ENCODE data around the gene RAD51B. TPM values are rescaled to one million over a fixed set of nuclear protein-coding genes. Genes with fewer than 3 reads are reported as not detected.

Gene RAD51B
- total RNA-seq, 1 experiment from 2014 or later, result 20.0 TPM

- CTCF ChIA-PET, result no interaction called here
- H3K9ac ChIP-seq (ENCODE audit: low read length), result no peak overlapping the region
Measured at GRCh38 chr14:68552075-68552474, 732.5 kb downstream of the RAD51B start.

More at GRCh38 chr14:68552075-68552474, 732.5 kb downstream of the RAD51B start:
- Histone ChIP-seq H3K9me3 (ENCODE audit: control insufficient read depth in 1 of 2, insufficient read depth in 1 of 2, low read depth in 1 of 2, low read length in 2 of 2) (no peaks in the 10 kb centered on the region), H3K27ac (ENCODE audit: low read depth, low read length) (no peak overlapping the region), H3K79me2 (ENCODE audit: insufficient read depth, low read length) (no peaks in the 10 kb centered on the region), H3K4me2 (ENCODE audit: low read length) (no peak overlapping the region), H4K20me1 (ENCODE audit: insufficient read depth) (no peaks in the 10 kb centered on the region), H3K4me3 (replicated peaks in 1 of 2; ENCODE audit: low read depth in 1 of 2, low read length in 2 of 2) (no peak overlapping the region), H3K36me3 (ENCODE audit: control insufficient read depth in 1 of 2, insufficient read depth in 2 of 2, low read length in 2 of 2) (no peaks in the 10 kb centered on the region), H3K4me1 (ENCODE audit: control insufficient read depth in 1 of 2, insufficient read depth in 2 of 2, low read length in 2 of 2) (peaks cover 67 to 87% of the 10 kb centered on the region in 2 experiments), H2AFZ (ENCODE audit: low read depth, low read length, poor library complexity, severe bottlenecking) (no peak overlapping the region), H3K27me3 (ENCODE audit: insufficient read depth, low read length) (no peaks in the 10 kb centered on the region), H3K9me2 (ENCODE audit: insufficient read depth) (no peaks in the 10 kb centered on the region)
- RAD21 ChIA-PET (ENCODE audit: low non-redundant PET in 1 of 2, low total read pairs in 2 of 2, uncharacterized antibody in 2 of 2, unreplicated experiment in 2 of 2), result no interaction called here
- POLR2A ChIA-PET, result no interaction called here
- intact Hi-C loops (cut with micrococcal nuclease), result no loop called here
- DNase-seq (ENCODE audit: low read depth, low spot score) (no peak), ATAC-seq (no peak)
- no TSS peak for BruUV-seq (replicated peaks)
- TF ChIP-seq SP1 (IDR thresholded peaks at IDR 0.05; ENCODE audit: low read depth), result no peak
- no peak for TF ChIP-seq EZH2phosphoT487 (IDR thresholded peaks at IDR 0.05; ENCODE audit: borderline replicate concordance)
- no peak for TF ChIP-seq EZH2 (IDR thresholded peaks at IDR 0.05)
- TF ChIP-seq ELF1 (IDR thresholded peaks at IDR 0.05; ENCODE audit: borderline replicate concordance, low read depth), result no peak
- TF ChIP-seq ZNF274 (IDR thresholded peaks at IDR 0.05; ENCODE audit: low read depth, low read length), result no peak
- TF ChIP-seq RAD21 (IDR thresholded peaks at IDR 0.05; ENCODE audit: low read depth), result no peak
- no peak for TF ChIP-seq JUND (IDR thresholded peaks at IDR 0.05)
- TF ChIP-seq, protein P1, sequence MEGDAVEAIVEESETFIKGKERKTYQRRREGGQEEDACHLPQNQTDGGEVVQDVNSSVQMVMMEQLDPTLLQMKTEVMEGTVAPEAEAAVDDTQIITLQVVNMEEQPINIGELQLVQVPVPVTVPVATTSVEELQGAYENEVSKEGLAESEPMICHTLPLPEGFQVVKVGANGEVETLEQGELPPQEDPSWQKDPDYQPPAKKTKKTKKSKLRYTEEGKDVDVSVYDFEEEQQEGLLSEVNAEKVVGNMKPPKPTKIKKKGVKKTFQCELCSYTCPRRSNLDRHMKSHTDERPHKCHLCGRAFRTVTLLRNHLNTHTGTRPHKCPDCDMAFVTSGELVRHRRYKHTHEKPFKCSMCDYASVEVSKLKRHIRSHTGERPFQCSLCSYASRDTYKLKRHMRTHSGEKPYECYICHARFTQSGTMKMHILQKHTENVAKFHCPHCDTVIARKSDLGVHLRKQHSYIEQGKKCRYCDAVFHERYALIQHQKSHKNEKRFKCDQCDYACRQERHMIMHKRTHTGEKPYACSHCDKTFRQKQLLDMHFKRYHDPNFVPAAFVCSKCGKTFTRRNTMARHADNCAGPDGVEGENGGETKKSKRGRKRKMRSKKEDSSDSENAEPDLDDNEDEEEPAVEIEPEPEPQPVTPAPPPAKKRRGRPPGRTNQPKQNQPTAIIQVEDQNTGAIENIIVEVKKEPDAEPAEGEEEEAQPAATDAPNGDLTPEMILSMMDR (IDR thresholded peaks at IDR 0.05 in 2 of 3, conservative IDR thresholded peaks at IDR 0.05 in 1 of 3; ENCODE audit: borderline replicate concordance in 1 of 3, insufficient read depth in 1 of 3, low read depth in 2 of 3, low read length in 2 of 3), result no peak
- TF ChIP-seq FOSL1 (IDR thresholded peaks at IDR 0.05; ENCODE audit: low read depth), result no peak
- TF ChIP-seq CBX3 (IDR thresholded peaks at IDR 0.05; ENCODE audit: low read depth), result no peak
- no peak for TF ChIP-seq SIN3A (IDR thresholded peaks at IDR 0.05; ENCODE audit: low read depth)
- TF ChIP-seq EGR1 (IDR thresholded peaks at IDR 0.05; ENCODE audit: low read depth), result no peak
- no peak for TF ChIP-seq POLR2A (IDR thresholded peaks at IDR 0.05; ENCODE audit: borderline replicate concordance, extremely low read depth, insufficient read depth, insufficient read length)
- no peak for TF ChIP-seq TCF7L2 (IDR thresholded peaks at IDR 0.05; ENCODE audit: borderline replicate concordance, extremely low read depth, insufficient read depth, insufficient read length)
- no peak for TF ChIP-seq CEBPB (IDR thresholded peaks at IDR 0.05; ENCODE audit: low read depth)
- TF ChIP-seq, protein P2, sequence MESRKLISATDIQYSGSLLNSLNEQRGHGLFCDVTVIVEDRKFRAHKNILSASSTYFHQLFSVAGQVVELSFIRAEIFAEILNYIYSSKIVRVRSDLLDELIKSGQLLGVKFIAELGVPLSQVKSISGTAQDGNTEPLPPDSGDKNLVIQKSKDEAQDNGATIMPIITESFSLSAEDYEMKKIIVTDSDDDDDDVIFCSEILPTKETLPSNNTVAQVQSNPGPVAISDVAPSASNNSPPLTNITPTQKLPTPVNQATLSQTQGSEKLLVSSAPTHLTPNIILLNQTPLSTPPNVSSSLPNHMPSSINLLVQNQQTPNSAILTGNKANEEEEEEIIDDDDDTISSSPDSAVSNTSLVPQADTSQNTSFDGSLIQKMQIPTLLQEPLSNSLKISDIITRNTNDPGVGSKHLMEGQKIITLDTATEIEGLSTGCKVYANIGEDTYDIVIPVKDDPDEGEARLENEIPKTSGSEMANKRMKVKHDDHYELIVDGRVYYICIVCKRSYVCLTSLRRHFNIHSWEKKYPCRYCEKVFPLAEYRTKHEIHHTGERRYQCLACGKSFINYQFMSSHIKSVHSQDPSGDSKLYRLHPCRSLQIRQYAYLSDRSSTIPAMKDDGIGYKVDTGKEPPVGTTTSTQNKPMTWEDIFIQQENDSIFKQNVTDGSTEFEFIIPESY (IDR thresholded peaks at IDR 0.05; ENCODE audit: extremely low read depth, insufficient replicate concordance, low read length), result no peak
- no peak for TF ChIP-seq ZFX (IDR thresholded peaks at IDR 0.05)

Data from HCT116 (cell line).